ENCODE measurements around the gene RAMP2.

The RAMP2 gene

DNA sequence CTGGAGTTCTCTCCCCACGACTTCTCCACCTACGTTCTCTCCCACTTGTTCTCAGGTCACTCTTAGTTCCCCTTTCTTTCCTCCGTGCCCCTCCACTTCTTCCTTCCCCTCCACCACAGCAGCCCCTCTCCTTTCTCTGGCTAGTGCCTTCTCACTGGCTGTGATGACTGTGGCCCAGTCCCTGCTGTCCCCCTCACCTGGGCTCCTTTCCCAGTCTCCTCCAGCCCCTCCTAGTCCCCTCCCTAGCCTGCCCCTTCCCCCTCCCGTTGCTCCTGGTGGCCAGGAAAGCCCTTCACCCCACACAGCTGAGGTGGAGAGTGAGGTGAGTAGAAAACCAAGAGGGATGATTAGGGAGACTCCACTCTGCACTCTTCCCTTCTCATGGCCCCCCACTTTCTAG is 34.0 kb downstream of the RAMP2 start:
- Mint-ChIP-seq H3K9me3 (peaks cover 4% of the 10 kb centered on the region), H3K36me3 (ENCODE audit: low read depth) (peaks cover 11% of the 10 kb centered on the region), H3K4me3 (no peak overlapping the region)

DNA sequence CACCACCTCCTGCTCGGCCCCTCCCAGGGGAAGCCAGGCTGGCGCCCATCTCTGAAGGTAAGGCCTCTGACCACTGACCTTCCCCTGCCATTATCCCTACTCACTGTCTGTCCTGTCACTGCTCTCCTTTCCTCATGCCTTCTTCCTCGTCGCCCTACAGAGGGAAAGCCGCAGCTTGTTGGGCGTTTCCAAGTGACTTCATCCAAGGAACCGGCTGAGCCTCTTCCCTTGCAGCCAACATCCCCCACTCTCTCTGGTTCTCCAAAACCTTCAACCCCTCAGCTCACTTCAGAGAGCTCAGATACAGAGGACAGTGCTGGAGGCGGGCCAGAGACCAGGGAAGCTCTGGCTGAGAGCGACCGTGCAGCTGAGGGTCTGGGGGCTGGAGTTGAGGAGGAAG is 34.4 kb downstream of the RAMP2 start:
- H3K27ac Mint-ChIP-seq, result no peak overlapping the region
- no peak for DNase-seq (ENCODE audit: low spot score)
- H3K9me3 Mint-ChIP-seq, result peaks cover 4% of the 10 kb centered on the region
- H3K4me3 Mint-ChIP-seq, result peak overlapping the region; percentile 27
- H3K4me1 Mint-ChIP-seq (ENCODE audit: low read depth), result peaks cover 11% of the 10 kb centered on the region
- peaks cover 6% of the 10 kb centered on the region for H3K27me3 Mint-ChIP-seq (ENCODE audit: low read depth)
- peaks cover 11% of the 10 kb centered on the region for H3K36me3 Mint-ChIP-seq (ENCODE audit: low read depth)

More for the DNA sequence above, 34.0 kb downstream of the RAMP2 start:
- peaks cover 11% of the 10 kb centered on the region for H3K4me1 Mint-ChIP-seq (ENCODE audit: low read depth)
- H3K27ac Mint-ChIP-seq, result no peak overlapping the region
- peaks cover 5% of the 10 kb centered on the region for H3K27me3 Mint-ChIP-seq (ENCODE audit: low read depth)
- no peak for DNase-seq (ENCODE audit: low spot score)

DNA sequence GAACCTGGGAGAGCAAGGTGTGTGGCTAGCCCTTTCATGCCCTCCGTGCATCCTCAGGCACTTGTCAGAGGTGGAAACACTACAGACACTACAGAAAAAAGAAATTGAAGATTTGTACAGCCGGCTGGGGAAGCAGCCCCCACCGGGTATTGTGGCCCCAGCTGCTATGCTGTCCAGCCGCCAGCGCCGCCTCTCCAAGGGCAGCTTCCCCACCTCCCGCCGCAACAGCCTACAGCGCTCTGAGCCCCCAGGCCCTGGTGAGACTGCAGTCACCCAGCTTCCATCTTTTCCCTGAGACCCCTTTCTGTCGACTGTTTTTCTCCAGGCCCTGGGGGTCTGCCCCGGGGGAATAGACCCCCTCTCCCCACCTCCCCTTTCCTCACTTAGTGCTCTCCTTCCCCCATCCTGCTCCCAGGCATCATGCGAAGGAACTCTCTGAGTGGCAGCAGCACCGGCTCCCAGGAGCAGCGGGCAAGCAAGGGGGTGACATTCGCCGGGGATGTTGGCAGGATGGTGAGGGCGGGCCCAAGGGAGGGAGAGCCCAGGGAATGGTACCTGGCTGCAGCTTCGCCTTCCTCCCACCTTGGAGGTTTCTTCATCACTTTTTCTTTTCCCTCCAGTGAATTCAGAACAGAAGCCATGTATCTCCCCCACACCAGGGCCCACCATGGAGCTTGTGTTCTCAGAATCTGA is 35.2 kb downstream of the RAMP2 start:
- H3K36me3 Mint-ChIP-seq (ENCODE audit: low read depth), result peaks cover 11% of the 10 kb centered on the region
- no peak for DNase-seq (ENCODE audit: low spot score)
- peaks cover 4% of the 10 kb centered on the region for H3K9me3 Mint-ChIP-seq
- H3K27ac Mint-ChIP-seq, result no peak overlapping the region
- H3K4me1 Mint-ChIP-seq (ENCODE audit: low read depth), result peaks cover 11% of the 10 kb centered on the region
- peak overlapping the region; percentile 44 for H3K4me3 Mint-ChIP-seq
- H3K27me3 Mint-ChIP-seq (ENCODE audit: low read depth), result peaks cover 9% of the 10 kb centered on the region

DNA sequence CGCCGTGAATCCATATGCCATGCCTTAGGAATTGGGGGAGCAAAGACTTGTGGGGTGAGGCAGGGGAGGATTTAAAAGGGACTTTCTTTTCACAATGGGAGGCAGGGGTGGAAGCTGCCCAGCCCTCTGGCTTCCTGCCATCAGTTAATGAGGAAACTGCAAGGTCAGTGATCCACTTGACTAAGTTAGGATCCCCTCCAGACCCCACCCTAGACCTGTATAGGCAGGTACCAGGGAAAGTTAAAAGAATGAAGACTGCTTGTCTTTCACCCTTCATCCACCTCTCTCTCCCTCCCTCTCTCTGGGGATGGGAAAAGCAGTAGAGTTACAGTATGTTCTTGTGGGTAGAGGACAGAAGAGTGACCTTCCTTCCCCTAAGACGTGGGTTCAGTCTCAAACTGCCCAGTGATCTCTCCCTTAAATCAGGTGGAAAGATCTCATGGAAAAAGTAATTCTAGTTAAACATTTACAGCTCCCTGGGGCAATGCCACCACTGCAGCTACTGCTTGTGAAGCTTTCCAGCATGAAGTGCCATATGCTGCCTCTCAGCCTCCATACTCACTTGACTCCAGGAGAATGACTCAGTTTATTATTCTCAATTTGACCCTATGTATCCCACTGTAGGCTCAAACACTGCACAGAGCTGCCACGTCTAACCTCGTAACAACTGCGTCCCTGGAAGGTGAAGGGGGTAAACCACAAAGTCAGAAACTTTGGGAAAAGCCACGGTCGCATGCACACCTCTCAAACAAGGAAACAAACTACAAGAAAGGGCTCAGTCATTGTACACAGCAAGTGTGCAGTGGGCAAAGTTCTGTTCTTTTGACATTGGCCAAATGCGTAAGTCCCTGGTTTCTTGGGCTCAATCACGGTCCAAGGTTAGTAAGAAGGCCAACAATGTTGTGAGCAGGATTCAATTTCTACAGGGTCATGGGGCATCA is 36.3 kb downstream of the RAMP2 start:
- H3K9me3 Mint-ChIP-seq, result peaks cover 4% of the 10 kb centered on the region
- peaks cover 11% of the 10 kb centered on the region for H3K4me1 Mint-ChIP-seq (ENCODE audit: low read depth)
- DNase-seq (ENCODE audit: low spot score), result no peak
- H3K27ac Mint-ChIP-seq, result no peak overlapping the region
- peak overlapping the region; percentile 94 for H3K4me3 Mint-ChIP-seq
- peaks cover 11% of the 10 kb centered on the region for H3K36me3 Mint-ChIP-seq (ENCODE audit: low read depth)
- H3K27me3 Mint-ChIP-seq (ENCODE audit: low read depth), result peaks cover 14% of the 10 kb centered on the region

DNA sequence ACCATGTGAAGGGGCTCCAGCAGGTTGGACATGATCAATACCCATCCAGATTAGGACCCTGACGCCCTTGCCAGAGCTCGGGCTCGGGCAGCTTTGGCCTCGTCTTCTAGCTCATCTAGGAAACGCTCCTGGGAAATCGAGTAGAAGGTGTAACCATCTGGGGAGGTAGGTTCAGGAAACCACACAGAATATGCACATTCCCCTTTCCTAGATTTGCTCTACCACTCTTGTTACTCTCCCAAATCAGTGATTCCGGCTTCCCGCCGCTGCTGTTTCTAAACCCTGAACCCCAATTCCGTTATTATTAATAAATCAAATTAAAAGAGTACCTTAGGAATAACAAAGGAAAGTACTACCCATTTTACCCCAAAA is 37.0 kb downstream of the RAMP2 start:
- Mint-ChIP-seq H3K27me3 (ENCODE audit: low read depth) (peaks cover 18% of the 10 kb centered on the region), H3K4me3 (peak overlapping the region; percentile 94), H3K36me3 (ENCODE audit: low read depth) (peaks cover 11% of the 10 kb centered on the region), H3K4me1 (ENCODE audit: low read depth) (peaks cover 11% of the 10 kb centered on the region), H3K27ac (peak overlapping the region; percentile 75), H3K9me3 (peaks cover 4% of the 10 kb centered on the region)
- DNase-seq (ENCODE audit: low spot score), result no peak

DNA sequence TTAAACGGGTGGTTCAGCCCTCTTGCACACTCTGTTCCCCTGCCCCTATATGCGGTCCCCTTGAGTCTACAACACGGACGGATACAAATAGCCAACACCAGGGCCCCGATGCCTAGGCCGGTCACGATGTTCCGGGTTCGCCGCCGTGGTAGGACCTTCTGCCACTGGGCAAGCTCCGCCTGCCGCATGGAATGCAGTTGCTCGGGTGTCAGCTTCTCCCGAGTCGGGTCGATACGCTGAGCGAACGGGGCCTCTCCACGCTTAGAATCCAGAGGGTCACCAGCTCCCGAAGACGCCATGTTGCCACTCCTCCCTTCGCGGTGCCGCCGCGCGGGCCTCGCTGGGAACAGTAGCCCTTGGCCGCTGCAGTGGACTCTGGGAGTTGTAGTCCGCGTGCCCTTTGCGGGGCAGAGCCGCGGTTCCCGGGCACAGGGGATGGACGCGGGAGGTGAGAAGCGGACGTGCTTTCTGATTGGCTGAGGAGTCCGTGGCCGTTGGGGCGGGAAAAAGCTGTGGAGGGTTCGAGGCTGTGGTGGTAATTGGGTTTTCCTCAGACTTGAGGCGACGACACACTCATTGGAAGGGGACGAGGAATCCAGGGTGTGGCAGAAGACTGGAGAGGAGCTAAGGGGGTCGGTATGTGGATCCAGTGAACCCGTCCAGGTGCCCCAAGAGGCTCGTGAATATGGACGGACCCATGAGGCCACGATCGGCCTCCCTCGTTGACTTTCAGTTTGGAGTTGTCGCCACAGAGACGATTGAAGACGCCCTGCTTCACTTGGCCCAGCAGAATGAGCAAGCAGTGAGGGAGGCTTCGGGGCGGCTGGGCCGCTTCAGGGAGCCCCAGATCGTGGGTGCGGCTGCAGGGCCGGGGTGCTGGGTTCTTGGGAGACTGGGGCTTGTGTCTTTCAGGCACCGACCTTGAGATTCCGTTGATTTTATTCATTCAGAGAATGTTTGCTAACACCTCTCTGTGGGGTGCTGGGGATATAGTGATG is 37.7 kb downstream of the RAMP2 start, which contains the start of the genes CNTD1 and COA3:
Gene CNTD1, plus strand, starts transcription at position 479 of the 998 bp plus-strand sequence. Its CDS starts 207 bp downstream, at position 686.
Gene COA3, minus strand, starts transcription at position 322 of the 998 bp plus-strand sequence. Its CDS starts 23 bp downstream, at position 299.
- H3K4me1 Mint-ChIP-seq (ENCODE audit: low read depth), result peaks cover 11% of the 10 kb centered on the region
- DNase-seq (ENCODE audit: low spot score), result peak; percentile 81
- H3K4me3 Mint-ChIP-seq, result peak within 1 kb of the TSS; percentile 94
- peaks cover 4% of the 10 kb centered on the region for H3K9me3 Mint-ChIP-seq
- H3K27me3 Mint-ChIP-seq (ENCODE audit: low read depth), result peaks cover 18% of the 10 kb centered on the region
- peaks cover 11% of the 10 kb centered on the region for H3K36me3 Mint-ChIP-seq (ENCODE audit: low read depth)
- peak within 1 kb of the TSS; percentile 75 for H3K27ac Mint-ChIP-seq

DNA sequence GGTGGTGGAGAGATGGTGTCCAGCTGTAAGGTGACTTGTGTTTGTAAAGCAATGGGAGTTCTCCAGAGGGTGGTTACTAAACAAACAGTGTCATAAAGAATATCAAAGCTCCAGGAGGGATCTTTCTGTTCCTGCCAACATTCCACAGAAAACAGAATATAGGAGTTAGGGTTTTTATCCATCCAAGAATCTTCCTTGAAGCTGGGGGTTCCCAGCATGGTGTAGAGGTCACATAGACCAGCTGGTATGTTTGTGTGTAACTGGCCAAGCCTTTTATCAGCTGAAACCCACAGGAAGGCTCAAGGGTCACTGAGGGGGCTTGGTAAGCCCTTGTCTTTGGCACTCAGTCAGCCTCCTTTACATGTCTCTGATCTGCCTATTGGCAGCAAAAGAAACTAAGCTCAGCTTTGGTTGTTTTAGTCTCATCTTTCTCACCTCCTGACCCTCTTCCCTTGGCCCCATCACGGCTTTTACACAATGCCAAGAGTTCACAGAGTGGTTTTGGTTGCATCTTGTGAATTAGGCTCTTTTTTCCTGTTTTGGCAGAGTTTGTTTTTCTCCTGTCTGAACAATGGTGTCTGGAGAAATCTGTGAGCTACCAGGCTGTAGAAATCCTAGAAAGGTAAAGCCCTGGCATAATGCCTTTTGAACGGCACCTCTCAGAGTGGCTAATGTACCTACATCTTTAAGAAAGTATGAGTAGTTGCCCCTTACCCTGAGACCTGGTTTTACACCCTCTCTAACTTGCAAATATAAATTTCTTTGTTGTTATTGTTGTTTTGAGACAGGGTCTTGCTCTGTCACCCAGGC is 42.3 kb downstream of the RAMP2 start:
- H3K4me1 Mint-ChIP-seq (ENCODE audit: low read depth), result peaks cover 5% of the 10 kb centered on the region
- DNase-seq (ENCODE audit: low spot score), result no peak
- H3K36me3 Mint-ChIP-seq (ENCODE audit: low read depth), result peaks cover under 1% of the 10 kb centered on the region
- peaks cover 4% of the 10 kb centered on the region for H3K9me3 Mint-ChIP-seq
- no peak overlapping the region for H3K27ac Mint-ChIP-seq
- H3K27me3 Mint-ChIP-seq (ENCODE audit: low read depth), result peaks cover 20% of the 10 kb centered on the region
- no peak overlapping the region for H3K4me3 Mint-ChIP-seq

DNA sequence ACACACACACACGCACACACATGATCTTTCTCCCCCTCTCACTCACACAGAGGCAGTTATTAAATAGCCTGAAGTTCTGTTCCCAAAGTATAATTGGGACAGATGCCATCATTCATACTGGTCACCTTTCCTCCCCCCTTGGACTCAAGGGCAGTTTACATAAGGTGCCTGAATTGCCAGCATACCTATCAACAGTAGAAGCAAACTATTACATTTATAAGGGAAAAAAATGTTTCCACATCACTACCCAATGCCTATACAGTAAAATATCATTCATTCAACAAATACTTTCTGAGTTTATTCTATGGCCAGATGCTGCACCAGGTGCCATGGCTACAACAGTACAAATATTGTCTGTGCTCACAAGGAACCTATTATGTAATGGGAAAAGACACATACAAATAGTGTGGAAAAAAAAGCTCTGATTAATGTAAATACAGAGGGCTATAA is 43.9 kb downstream of the RAMP2 start:
- no peaks in the 10 kb centered on the region for H3K9me3 Mint-ChIP-seq
- H3K4me1 Mint-ChIP-seq (ENCODE audit: low read depth), result no peaks in the 10 kb centered on the region
- no peak overlapping the region for H3K27ac Mint-ChIP-seq
- peaks cover 4% of the 10 kb centered on the region for H3K36me3 Mint-ChIP-seq (ENCODE audit: low read depth)
- no peak overlapping the region for H3K4me3 Mint-ChIP-seq
- no peak for DNase-seq (ENCODE audit: low spot score)
- peaks cover 18% of the 10 kb centered on the region for H3K27me3 Mint-ChIP-seq (ENCODE audit: low read depth)

DNA sequence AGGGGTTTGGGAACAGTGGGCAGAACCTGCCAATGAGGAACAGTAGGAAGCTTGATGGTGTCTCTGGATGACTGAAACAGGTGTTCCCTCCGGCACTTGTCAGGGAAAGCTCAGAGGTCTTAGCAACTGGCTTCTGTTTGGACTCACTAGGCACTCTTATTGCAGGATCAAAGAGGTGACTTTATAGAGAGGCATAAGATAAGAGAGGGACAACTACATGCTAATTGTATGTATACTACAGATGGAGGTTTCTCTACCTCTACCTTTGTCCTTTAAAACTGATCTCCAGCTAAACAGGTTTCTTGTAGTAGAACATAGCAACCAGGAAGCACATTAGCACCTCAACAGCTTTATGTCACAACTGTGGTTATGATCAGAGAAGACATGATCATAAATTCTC is 45.2 kb downstream of the RAMP2 start:
- no peak overlapping the region for H3K4me3 Mint-ChIP-seq
- no peaks in the 10 kb centered on the region for H3K9me3 Mint-ChIP-seq
- no peak overlapping the region for H3K27ac Mint-ChIP-seq
- peaks cover 11% of the 10 kb centered on the region for H3K27me3 Mint-ChIP-seq (ENCODE audit: low read depth)
- H3K4me1 Mint-ChIP-seq (ENCODE audit: low read depth), result no peaks in the 10 kb centered on the region
- H3K36me3 Mint-ChIP-seq (ENCODE audit: low read depth), result peaks cover 13% of the 10 kb centered on the region
- no peak for DNase-seq (ENCODE audit: low spot score)

DNA sequence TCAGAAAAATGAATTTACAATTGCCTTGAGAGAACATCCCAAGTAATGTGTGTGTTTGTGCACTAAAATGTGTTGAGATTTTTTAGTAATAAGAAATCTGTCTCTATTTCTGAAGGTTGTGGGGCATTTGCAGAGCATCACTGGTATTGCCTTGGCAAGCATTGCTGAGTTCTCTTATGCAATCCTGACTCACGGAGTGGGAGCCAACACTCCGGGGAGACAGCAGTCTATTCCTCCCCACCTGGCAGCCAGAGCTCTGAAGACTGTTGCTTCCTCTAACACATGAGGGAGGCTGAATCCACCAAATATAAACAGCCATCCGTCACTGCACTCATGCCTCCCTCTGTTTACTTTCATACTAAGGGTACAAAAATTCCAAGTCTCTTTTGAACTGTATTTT is 48.2 kb downstream of the RAMP2 start:
- Mint-ChIP-seq H3K27ac (no peak overlapping the region), H3K4me1 (ENCODE audit: low read depth) (no peaks in the 10 kb centered on the region), H3K9me3 (no peaks in the 10 kb centered on the region), H3K27me3 (ENCODE audit: low read depth) (peaks cover 2% of the 10 kb centered on the region), H3K36me3 (ENCODE audit: low read depth) (peaks cover 25% of the 10 kb centered on the region), H3K4me3 (no peak overlapping the region)
- DNase-seq (ENCODE audit: low spot score), result no peak
